WTC11 (cell line): Measurements from ENCODE around the gene CSPG4. TPM values are rescaled to one million over a fixed set of nuclear protein-coding genes. Genes with fewer than 3 reads are reported as not detected.

Source experiments
- ATAC-seq: fragments of 200-7000 bp; cut with Tn5 transposase; 2 replicates; pipeline ENCODE4 v1.10.0; 2021; ENCODE audit warnings: mild to moderate bottlenecking, moderate library complexity
- CTCF ChIA-PET: fragments of 300-600 bp; sonication (Branson Sonifier 250); formaldehyde crosslinking; loops from one replicate; lab custom pipeline; 2021; ENCODE audit warnings: antibody characterized with exemption; lab: Charles Lee
- POLR2A ChIA-PET: fragments of 350-600 bp; sonication (Branson Sonifier 250); formaldehyde crosslinking; loops from one replicate; lab custom pipeline; 2021; ENCODE audit warnings: antibody characterized with exemption; lab: Charles Lee
- DNase-seq: peaks from one replicate; pipeline ENCODE4 v3.0.0; 2021; ENCODE audit warnings: low spot score
- H3K27ac Mint-ChIP-seq: 2 replicates; pipeline ENCODE4 v1.8.0; 2021; ENCODE audit warnings: mixed read lengths
- H3K27me3 Mint-ChIP-seq: 2 replicates; pipeline ENCODE4 v1.8.0; 2021; ENCODE audit warnings: low read depth, mild to moderate bottlenecking, moderate library complexity, mixed read lengths
- H3K36me3 Mint-ChIP-seq: 2 replicates; pipeline ENCODE4 v1.8.0; 2021; ENCODE audit warnings: mixed read lengths
- H3K4me1 Mint-ChIP-seq: 2 replicates; pipeline ENCODE4 v1.8.0; 2022; ENCODE audit warnings: mixed read lengths
- H3K4me3 Mint-ChIP-seq: 2 replicates; pipeline ENCODE4 v1.8.0; 2021; ENCODE audit warnings: mild to moderate bottlenecking, moderate library complexity, mixed read lengths
- H3K9me3 Mint-ChIP-seq: 2 replicates; pipeline ENCODE4 v1.8.0; 2021; ENCODE audit warnings: mixed read lengths
- ARID4B ChIP-seq: sonication (generic); formaldehyde crosslinking; IDR thresholded peaks from 2 replicates; pipeline ENCODE4 v1.8.0; 2023; ENCODE audit warnings: missing genetic modification reagents, mild to moderate bottlenecking, borderline replicate concordance
- ATF1 ChIP-seq: sonication (generic); formaldehyde crosslinking; IDR thresholded peaks from 2 replicates; pipeline ENCODE4 v1.8.1; 2023; ENCODE audit warnings: mild to moderate bottlenecking, moderate library complexity, missing genetic modification reagents
- ATF2 ChIP-seq: sonication (generic); formaldehyde crosslinking; IDR thresholded peaks from 2 replicates; pipeline ENCODE4 v1.8.1; 2022; ENCODE audit warnings: low read depth, missing genetic modification reagents, borderline replicate concordance
- ATF3 ChIP-seq: sonication (generic); formaldehyde crosslinking; conservative IDR thresholded peaks from 2 replicates; pipeline ENCODE4 v1.8.1; 2022; ENCODE audit warnings: mild to moderate bottlenecking, missing genetic modification reagents
- JUN ChIP-seq: sonication (generic); formaldehyde crosslinking; IDR thresholded peaks from 2 replicates; pipeline ENCODE4 v1.8.0; 2023; ENCODE audit warnings: mild to moderate bottlenecking, missing genetic modification reagents
- MAX ChIP-seq: sonication (generic); formaldehyde crosslinking; IDR thresholded peaks from 2 replicates; pipeline ENCODE4 v1.8.0; 2022; ENCODE audit warnings: mild to moderate bottlenecking, missing genetic modification reagents
- MYBL2 ChIP-seq: sonication (generic); formaldehyde crosslinking; IDR thresholded peaks from 2 replicates; pipeline ENCODE4 v1.8.1; 2023; ENCODE audit warnings: mild to moderate bottlenecking, moderate library complexity, missing genetic modification reagents
- RORB ChIP-seq: fragments of 250-450 bp; sonication (Bioruptor Pico); IDR thresholded peaks from 2 replicates; pipeline ENCODE4 v1.9.0; 2021; ENCODE audit warnings: mild to moderate bottlenecking
- TCF7 ChIP-seq: sonication (generic); formaldehyde crosslinking; IDR thresholded peaks from 2 replicates; pipeline ENCODE4 v1.8.0; 2022; ENCODE audit warnings: mild to moderate bottlenecking, low read depth, missing genetic modification reagents, moderate library complexity
- USF1 ChIP-seq: sonication (generic); formaldehyde crosslinking; IDR thresholded peaks from 2 replicates; pipeline ENCODE4 v1.8.0; 2022; ENCODE audit warnings: mild to moderate bottlenecking, missing genetic modification reagents
- ZNF121 ChIP-seq: sonication (generic); formaldehyde crosslinking; IDR thresholded peaks from 2 replicates; pipeline ENCODE4 v1.8.0; 2023; ENCODE audit warnings: missing genetic modification reagents
- ZNF232 ChIP-seq: sonication (generic); formaldehyde crosslinking; IDR thresholded peaks from 2 replicates; pipeline ENCODE4 v1.8.0; 2022; ENCODE audit warnings: mild to moderate bottlenecking, missing genetic modification reagents
- ZNF532 ChIP-seq: fragments of 250-450 bp; sonication (Bioruptor Pico); IDR thresholded peaks from 2 replicates; pipeline ENCODE4 v1.9.0; 2021; ENCODE audit warnings: mild to moderate bottlenecking, borderline replicate concordance
- total RNA-seq: library from RNA; stranded (reverse); gene quantifications from 3 replicates; pipeline ENCODE4 v1.2.3, GENCODE V29; 2021

Gene CSPG4
- total RNA-seq, 1 experiment from 2014 or later: 2.9 TPM

- Mint-ChIP-seq H3K36me3 (no peaks in the 10 kb centered on the region), H3K4me1 (peaks cover 40% of the 10 kb centered on the region), H3K27me3 (no peaks in the 10 kb centered on the region), H3K4me3 (peak overlapping the region; percentile 92), H3K9me3 (no peaks in the 10 kb centered on the region), H3K27ac (peak overlapping the region; percentile 92)
- TF ChIP-seq ATF2 (CRISPR knock-in tag) (no peak), ATF1 (CRISPR knock-in tag) (no peak), ZNF121 (no peak), TCF7 (CRISPR knock-in tag) (no peak), MYBL2 (CRISPR knock-in tag) (no peak), ZNF232 (CRISPR knock-in tag) (no peak), ZNF532 (CRISPR knock-in tag) (no peak), RORB (CRISPR knock-in tag) (no peak), ARID4B (CRISPR knock-in tag) (no peak), MAX (CRISPR knock-in tag) (no peak), USF1 (no peak), JUN (CRISPR knock-in tag) (no peak), ATF3 (CRISPR knock-in tag) (no peak)
- ATAC-seq: no peak
- ChIA-PET POLR2A (interaction anchor here (0.6 to 6.1 kb wide), 13 partner anchors 8 to 271 kb away, joined by 3 to 76 read pairs (median 12); partner anchors contain the start of genes MAN2C1, PTPN9, SIN3A and SNUPN), CTCF (interaction anchor here (0.6 to 3.7 kb wide), 13 partner anchors 8 to 271 kb away, joined by 3 to 26 read pairs (median 7); partner anchors contain the start of genes MAN2C1, SIN3A, SNUPN and SNX33)
- DNase-seq: no peak
Measured at GRCh38 chr15:75639191-75639708, 73.4 kb downstream of the CSPG4 start.
